GM12874 (cell line): ENCODE data around the gene POLR3C.

Experiments
- TF ChIP-seq, protein P1 (sequence below): IDR thresholded peaks from 2 replicates; pipeline ENCODE4 v1.5.1; 2011; ENCODE audit warnings: low read depth, mild to moderate bottlenecking, control low read depth, low read length, moderate library complexity; ENCODE audit not compliant: insufficient read depth

POLR3C gene

DNA sequence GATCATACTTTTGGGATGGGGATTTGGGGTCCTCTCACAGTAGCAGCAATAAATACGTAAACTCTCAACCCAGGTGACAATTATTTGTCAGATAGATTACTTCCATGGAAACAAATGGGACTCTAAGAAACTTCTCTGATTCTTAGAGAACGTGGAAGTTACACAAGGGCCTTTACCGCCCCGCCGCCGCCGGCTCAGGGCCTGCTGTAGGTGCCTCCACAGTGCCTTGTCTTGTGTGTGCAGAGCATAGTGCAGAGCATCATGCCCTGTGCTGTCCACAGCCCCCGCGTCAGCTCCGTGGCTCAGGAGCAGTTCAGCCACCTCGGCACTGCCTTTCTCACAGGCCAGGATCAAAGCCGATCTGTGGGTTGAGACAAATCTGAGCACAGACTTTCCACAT is 50.6 kb downstream of the POLR3C start:
- TF ChIP-seq, protein P1, sequence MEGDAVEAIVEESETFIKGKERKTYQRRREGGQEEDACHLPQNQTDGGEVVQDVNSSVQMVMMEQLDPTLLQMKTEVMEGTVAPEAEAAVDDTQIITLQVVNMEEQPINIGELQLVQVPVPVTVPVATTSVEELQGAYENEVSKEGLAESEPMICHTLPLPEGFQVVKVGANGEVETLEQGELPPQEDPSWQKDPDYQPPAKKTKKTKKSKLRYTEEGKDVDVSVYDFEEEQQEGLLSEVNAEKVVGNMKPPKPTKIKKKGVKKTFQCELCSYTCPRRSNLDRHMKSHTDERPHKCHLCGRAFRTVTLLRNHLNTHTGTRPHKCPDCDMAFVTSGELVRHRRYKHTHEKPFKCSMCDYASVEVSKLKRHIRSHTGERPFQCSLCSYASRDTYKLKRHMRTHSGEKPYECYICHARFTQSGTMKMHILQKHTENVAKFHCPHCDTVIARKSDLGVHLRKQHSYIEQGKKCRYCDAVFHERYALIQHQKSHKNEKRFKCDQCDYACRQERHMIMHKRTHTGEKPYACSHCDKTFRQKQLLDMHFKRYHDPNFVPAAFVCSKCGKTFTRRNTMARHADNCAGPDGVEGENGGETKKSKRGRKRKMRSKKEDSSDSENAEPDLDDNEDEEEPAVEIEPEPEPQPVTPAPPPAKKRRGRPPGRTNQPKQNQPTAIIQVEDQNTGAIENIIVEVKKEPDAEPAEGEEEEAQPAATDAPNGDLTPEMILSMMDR, result no peak

DNA sequence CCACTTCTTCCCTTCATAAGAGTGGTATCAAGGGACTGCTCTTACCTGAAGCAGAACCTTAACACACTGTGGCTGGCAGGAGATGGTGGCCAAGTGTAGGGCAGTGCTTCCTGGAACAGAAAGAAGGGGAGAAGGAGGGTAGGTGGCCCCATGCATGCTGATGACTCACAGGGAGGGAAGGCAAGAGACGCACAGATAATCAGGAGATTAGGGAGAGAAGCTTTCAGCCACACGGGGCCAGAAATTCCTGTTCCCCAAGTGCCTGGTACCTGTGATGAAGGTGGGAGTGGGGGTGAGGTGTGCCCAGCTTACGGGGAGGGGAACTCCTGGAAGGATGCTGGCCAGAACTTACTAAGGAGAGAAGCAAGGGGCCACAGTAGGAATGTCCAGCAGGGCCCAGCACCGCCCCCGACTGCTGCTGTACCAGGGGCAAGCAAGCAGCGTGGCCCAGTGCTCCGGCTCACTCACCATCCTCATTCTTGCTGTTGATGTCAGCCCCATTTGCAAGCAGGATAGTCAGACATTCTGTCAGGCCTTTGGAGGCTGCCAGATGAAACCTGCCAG is 54.0 kb downstream of the POLR3C start:
- TF ChIP-seq, protein P1, result no peak

DNA sequence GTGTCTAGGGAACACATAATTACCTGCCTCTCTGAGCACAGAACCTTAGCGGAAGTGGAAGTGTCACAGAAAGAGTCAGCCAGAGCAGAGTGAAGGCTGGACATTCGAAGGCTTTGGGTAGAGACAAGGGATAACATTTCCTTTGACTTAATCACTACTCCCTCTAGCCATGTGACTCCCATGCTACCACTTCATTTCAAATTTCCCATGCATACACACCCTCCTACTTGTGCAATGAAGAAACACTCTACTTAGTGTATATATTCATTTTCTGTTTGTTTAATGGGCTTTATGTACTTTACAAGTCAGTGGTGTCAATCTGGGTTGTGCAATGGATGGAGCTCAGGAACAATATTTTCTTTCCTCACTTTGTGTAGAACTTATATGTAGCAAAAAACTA is 54.7 kb downstream of the POLR3C start:
- TF ChIP-seq, protein P1, result no peak

DNA sequence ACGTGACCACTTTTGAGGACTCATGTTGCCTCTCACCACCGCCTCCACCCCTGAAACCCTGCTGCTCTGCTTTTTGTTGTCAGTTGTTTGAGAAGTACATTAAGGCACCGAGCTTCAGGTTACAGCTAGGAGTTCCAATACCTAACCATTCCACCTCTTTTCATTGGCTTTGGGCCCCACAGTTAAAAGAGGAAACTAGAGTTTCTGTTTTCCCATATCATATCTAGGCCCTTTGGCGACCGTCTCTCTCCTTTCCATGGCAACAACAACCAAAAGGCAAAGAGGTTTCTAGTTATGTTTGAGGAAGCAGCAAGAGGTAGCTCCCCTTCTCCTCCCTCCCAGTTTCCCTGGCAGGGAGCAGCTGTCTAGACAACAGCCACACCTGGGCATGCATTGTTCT is 55.8 kb downstream of the POLR3C start:
- TF ChIP-seq, protein P1, result no peak

DNA sequence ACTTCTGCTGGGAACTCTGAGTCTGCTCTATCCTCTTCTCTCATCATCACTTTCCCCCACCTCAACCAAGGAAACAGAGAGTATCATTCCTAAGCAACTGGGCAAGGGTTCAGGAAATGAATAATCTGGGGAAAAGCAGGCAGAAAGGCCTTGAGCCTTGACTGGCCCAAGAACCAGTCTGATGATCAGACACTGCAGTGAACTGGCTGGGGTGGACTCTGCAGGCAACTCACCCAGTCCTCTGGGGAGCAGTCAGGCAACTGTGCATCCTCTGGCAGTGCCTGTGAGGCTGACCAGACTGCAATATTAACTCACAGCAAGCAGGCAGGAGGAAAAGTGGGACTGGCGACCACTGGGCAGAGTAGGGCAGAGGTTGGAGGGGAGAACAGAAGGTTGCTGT is 60.7 kb downstream of the POLR3C start:
- TF ChIP-seq, protein P1, result no peak

DNA sequence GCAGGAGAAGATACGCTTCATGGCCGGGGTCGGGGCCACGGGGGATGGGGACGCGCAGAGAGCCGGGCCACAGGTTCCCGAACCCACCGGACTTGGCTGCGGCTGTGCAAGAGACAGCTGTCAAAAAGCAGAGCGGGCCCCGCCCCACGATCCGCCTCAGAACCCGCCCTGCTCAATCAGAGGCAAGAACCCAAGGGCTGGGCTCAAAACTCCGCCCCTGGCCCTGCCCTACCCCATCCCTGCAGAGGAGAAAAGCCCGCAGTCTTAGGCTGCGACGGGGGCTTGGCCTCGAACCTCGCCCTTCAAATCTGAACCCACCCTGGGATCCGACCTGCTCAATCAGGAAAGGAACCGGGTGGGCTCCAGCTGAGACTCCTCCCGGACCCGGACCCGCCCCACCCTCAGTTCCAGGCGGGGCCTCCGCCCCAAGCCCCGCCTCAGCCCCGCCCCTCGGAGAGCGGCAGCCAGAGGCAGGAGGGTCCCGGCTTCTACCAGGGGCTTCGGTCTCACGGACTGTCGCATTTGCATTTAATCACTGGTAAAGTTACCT is 61.8 kb downstream of the POLR3C start, which contains the start of gene ANKRD35:
TSS of gene ANKRD35 (minus strand) at position 129 of the 550 bp plus-strand sequence. CDS start at position 21, 108 bp downstream.
- TF ChIP-seq, protein P1, result no peak

DNA sequence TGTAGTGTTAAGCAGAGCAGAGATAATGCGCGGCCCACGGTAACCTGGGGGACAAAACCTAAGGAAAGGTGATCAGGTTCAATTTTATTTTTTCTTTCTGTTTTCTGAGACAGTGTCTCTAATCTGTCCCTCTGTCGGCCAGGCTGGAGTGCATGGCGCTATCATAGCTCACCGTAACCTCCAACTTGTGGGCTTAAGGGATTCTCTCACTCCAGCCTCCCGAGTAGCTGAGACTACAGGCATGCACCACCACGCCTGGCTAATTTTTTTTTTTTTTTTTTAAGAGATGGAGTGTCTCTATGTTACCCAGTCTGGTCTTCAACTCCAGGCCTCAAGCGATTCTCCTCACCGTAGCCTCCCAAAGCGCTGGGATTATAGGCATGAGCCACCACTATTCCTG is 62.4 kb downstream of the POLR3C start:
- TF ChIP-seq, protein P1, result no peak
